HG03039 (cell line): ENCODE results near the gene DSE.

Experiments
- ATAC-seq: cut with Tn5 transposase; IDR thresholded peaks from one replicate; pipeline ENCODE4 v1.9.1; 2021; ENCODE audit warnings: mild to moderate bottlenecking, moderate library complexity; ENCODE audit not compliant: unreplicated experiment

The DSE gene

DNA sequence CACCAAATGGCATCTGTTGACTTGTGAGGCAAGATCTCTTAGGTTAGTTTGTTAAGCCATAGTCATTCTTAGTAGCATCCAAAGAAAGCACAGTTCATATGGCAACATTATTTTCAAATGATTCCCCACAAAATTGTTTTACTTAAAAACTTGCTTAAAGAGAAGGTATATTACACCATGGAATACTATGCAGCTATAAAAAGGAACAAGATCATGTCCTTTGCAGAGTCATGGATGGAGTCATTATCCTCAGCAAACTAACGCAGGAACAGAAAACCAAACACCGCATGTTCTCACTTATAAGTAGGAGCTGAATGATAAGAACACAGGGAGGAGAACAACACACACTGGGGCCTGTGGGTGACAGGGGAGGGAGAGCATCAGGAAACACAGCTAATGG lies 10.9 kb upstream of the DSE start:
- ATAC-seq, result no peak

DNA sequence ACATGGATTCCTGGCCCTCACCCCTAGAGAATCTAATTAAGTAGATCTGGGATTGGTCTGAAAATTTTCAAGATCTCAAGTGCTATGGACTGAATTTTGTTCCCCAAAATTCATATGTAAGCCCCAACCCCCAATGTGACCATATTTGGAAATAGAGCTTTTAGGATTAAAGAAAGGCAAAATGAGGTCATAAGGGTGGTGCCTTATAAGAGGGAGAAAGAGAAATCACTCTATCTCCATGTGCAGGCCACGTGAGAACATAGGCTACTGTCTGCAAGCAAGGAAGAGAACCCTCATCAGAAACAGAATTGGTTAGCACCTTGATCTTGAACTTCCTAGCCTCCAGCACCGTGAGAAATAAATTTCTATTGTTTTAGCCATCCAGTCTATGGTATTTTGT lies 8.5 kb upstream of the DSE start:
- no peak for ATAC-seq

DNA sequence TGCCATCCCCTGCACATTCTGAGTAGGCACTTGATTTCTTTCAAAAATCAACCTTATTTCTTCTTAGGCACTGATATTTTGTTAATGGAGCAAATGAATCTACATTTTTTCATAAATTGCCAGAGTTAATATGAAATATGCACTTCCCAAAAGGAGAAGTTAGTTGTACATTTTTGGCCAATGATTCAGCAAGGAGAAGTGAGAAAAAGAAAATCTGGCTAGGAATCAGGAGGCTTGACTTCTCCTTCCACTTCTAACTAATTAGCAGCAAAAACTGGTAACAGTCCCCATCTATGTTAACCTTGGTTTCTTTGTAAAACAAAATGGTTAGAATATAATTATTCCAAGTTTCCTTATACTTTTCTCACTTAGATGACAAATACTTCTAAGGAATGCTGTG lies 7.0 kb upstream of the DSE start:
- ATAC-seq, result no peak

DNA sequence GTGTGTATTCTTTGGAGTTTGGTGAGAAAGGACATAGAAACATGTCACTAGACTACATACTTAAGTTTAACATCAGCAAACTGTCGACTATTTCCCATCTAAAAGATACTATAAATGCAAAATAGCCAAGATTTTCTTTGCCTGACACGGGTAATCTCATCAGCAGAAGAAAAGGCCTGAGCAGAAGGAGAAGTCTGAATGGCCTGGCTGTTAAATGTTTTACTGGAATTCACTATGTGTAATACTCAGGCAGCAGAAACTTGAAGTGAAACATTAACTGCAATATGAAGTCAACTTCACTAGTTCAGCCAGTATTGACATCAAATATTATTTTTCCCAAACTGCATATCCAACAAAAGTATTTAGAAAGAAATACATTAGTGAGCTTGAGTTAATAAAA lies 6.4 kb upstream of the DSE start:
- no peak for ATAC-seq

DNA sequence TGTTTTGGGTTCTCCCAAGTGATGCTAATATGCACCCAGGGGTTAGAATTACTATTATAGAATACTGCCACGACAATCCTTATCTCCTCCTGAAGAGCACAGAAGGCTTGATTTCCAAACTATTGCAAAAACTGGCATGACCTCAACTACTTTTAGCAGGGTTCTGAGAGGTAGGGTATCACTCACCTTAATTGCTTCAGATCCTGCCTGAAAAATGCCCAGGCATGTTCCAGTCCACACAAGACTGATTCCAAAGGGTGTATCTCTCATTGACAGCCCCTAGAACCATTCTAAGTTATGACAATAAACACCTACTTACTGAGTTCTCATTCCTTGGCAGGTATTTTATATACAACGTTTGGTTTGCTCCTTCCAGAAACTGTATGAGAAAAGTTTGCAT lies 5.0 kb upstream of the DSE start:
- no peak for ATAC-seq

DNA sequence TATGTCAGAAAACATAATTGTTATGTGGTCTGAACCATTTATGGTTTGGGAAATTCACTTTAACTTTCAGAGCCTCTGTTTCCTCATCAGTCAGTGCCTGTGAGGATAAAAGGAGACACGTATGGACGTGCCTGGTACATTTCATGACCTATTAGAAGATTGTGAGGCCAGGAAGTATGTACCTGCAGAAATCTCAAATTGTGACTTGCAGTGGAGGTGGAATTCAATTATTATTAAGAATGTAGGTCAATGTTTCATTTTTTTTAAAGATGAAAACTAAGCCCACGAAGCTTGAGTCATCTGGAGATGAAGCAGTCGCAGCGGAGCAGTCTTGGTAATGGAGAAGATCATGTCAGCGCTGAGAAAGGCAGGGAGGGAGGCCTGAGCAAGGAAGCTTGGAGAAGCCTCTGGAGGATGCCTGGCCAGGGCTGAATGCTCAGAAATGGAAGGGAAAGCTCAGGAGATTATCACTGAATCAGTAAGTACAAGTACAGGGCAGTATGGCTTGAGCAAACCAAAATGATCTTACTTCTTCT lies 3.9 kb upstream of the DSE start:
- ATAC-seq, result no peak

DNA sequence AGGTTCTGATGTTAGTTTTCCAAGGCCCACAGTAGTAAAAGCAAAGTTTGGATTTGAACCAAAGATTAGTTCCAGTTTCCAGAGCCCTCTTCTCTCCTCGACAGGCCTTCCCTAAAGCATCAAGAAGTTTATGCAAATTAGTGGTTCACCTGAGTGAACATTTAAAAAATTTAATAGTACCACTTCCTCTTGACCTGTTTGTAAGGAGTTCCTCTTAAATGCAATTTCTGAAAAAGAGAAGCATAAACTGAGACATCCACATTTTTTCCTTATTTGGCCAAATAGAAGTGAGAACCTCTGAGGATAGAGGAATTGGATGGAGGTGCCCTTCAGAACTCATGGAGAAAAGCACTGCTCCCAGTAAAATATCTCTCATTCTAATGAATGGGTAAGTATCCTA lies 1.2 kb upstream of the DSE start:
- peak; percentile 30 for ATAC-seq

DNA sequence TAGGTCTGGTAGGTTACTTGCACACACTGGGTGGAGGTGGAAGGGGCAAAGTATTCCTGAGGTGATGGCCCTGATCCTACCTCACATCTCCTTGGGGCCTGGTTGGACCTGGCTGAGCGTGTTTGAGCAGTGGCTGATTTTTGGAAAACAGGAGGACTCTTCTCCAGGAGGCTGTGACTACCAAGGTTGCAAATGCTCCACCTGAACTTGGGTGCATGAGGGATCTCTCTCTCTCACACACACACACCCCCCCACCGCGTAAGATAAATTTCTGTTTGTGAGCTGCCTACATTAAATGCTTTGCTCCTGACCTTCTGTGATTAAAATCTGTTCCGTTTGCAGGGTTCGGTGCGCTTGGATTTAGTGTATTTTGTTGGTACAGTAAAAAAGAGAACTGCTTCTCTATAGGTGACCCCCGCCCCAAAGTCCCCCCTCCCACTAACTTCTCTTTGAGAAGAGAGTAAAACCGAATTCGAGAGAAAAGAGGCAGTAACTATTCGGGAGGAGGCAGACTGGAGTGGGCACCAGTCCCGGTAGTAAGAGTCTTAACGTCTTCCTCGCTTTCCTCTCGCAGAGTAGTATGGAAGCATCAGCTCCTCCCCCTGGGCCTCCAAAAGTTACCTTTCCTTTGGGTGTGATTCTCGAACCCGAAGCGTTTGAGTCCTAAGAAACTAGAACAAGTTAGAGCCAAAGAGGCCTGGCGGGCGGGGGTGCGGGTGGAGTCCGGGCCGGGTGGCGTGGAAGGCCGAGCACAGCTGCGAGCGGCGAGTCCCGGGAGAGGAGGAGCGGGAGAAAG lies 585 bp upstream of the DSE start:
- ATAC-seq, result no peak

DNA sequence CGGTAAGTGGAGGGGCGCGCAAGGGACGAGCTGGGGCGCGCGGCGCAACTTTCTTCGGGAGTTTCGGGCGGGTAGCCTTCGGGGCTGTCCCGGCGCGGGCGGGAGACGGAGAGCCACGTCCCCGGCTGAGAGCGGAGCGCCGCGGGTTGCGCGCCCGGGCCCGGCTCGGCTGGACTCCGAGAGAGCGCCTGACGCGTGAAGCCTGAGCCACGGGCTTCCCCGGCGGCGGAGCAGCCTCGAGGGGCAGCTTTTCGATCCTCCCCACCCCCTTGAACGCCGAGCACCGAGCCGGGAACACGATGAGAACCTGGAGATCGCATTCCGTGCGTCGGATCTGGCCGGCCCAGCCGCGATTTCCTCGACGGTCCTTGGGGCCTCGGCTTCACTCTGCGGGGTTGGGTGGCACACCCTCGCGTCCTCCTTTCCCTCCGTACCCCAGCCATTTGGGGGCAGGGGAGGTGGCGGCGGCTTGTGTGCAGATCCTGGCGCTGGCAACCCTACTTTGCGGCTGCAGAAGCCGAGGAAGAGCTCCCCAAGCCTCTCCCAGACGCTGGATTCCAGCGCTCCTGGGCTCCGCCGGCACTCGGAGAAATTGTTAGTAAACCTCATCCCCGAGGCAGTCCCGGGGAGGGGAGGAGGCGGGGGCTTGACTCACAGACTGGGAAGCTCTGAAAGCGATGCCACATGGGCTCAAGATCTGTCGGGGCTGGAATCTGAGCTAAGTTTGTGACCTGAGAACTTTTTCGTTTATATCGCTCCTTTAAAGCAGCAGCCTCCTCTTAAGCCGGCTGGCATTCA lies 572 bp downstream of the DSE start:
- ATAC-seq, result peak; percentile 44

DNA sequence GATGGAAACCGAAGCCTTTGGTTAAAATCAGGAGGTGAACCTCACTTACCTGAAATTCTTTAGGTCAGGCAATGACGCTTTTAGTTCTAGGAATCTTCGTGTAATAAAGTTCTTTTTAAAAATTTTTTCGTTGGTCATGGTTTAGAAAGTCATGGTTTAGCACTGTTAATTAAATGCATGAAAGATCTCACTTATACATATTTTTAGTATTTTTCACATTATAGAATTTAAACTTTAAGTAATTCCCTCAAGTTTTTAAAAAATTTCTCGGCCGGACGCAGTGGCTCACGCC lies 1.1 kb downstream of the DSE start:
- no peak for ATAC-seq

DNA sequence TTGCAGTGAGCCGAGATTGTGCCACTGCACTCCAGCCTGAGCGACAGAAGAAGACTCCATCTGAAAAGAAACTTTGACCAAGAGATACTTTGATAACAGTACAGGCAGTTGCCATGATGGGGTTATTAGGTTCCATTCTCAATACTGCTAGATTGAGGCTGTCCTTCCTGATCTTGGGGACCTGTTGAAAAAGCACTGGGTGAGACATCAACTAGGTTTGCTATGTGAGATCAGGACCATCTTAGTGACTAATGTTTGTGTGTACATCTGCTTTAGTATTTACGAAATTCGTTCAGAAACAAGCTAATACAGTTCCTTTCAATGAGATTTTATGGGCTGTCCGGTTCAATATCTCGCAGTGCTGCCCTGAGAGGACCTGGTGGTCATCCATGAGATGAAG lies 2.6 kb downstream of the DSE start:
- no peak for ATAC-seq

DNA sequence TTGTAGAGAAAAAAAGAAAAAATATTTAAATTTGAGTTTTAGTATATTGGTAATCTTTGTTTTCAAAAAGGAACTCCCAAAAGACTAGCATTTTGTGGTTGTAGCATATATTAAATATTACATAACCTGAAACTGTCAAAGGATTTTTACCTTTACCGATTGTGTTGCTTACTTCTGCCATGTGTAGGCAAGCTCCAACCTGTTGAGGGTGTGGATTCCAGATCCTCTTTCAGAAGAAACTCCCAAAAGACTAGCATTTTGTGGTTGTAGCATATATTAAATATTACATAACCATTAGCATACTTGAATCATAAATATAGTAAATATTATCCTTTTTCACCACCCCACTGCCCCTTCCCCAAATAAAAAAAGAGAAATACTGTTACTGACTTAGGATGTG lies 3.2 kb downstream of the DSE start:
- no peak for ATAC-seq

DNA sequence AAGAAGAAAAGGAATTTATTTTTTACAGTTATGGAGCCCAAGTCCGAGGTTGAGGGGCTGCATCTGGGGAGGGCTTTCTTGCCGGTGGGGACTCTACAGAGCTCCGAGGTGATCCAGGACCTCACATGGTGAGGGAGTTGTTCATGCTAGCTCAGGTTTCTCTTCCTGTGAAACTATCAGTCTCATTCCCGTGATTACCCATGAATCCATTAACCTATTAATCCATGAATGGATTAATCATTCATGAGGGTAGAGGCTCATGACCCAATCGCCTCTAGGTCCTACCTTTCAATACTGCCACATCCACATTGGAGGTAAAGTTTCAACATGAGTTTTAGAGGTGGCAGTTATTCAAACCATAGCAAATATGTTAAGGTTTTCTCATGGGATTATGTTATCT lies 3.8 kb downstream of the DSE start:
- ATAC-seq, result no peak

DNA sequence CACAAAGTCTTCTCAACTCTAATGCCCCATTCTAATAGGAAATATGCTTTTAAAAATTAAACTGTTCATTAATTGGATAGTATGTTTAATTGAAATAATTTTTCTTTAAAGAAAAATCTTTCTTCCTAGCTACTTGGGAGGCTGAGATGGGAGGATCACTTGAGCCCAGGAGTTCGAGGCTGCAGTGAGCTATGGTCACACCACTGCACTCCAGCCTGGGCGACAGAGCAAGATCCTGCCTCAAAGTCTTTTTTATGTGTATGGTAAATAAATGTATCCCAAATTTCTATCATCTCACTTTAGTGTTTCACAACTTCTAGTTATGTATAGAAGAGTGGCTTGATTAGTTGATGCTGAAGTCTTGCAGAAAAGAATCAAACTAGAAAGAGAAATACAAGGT lies 4.5 kb downstream of the DSE start:
- ATAC-seq, result no peak

DNA sequence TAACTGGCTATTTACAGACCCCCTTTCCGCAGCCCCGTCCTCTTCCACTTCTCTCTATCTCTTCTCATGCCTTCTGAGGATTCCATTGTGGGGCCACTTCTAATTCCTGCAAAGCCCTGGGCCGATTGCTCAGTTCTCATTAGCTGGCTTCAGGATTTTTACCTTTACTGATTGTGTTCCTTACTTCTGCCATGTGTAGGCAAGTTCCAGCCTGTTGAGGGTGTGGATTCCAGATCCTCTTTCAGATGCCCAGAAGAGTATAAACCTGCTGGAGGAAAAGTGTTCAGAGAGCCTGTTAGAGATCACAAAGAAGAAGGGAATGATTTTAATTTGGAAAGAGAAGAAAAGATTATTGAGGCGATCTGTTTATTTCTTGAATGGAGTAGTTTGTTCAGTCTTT lies 5.4 kb downstream of the DSE start:
- ATAC-seq, result no peak

DNA sequence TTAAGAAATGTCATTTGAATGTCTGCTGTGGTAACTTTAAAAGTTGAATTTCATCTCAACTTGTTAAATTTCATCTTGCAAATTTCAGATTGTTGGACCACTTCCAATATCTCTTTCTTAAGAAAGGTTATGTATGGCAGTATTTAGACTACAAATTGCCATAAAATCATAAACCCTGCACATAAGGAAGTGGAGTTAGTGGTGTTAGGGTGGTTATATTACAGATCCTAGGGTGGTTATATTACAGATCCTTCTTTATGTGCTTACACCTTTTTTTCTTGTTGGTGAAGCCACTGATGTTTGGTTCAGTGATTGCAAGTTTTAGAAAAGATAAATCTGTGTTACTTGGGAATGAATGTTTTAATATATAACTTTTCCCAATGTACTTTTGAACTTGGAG lies 9.0 kb downstream of the DSE start:
- ATAC-seq, result no peak

DNA sequence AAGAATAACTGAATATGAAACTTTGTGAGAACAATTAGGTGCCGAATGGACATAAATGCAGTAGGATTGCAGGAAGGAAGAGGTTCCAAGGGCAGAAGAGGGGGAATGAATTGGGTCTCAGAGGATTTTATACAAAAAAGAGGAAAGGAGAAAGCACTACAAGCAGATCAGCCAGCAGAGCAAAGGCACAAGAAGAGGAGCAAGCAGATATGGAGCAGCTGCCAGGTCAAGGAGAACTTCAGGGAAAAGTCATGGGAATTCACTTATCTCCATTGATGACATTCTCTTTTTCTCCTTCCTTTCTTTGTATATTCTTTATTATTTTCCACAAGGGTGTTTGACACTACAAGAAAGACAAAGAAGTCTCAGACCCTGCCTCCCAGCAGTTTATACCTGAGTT lies 9.6 kb downstream of the DSE start:
- no peak for ATAC-seq

DNA sequence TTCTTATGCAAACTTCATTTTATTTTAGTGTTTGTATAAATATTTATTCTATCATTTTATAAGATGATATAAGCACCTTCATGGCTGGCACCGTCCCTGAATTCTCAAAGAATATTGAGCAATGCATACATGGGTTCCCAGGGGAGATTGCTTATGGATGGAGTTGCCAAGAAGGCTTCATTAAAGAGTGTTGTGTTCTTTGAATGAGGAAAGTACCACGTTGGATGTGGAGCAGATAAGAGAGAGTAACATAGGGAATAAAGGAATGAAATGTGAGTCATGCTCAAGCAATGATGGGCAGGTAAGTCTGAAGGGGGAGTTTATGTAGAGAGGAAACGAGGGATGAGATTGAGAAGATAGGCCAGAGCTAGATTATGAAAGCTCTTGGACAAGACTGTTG lies 10.3 kb downstream of the DSE start:
- ATAC-seq, result no peak

DNA sequence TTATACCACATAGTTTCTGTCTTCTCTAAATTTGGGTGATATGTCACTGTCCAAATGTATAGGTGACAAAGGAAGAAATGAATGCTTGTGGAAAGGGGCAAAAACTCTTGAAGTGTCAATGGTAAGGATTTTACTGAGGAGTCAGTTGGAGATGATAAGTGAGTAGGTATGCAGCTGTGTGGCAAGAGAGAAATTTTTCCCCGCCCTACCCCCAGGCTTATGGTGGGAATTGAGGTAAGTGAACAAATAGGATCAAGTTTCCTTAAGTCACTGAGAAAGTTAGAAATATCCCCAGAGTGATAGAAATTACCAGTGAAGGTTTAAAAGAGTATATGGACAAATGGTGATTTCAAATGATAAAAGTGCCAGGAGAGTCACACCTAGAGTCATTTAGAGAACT lies 11.8 kb downstream of the DSE start:
- ATAC-seq, result no peak

DNA sequence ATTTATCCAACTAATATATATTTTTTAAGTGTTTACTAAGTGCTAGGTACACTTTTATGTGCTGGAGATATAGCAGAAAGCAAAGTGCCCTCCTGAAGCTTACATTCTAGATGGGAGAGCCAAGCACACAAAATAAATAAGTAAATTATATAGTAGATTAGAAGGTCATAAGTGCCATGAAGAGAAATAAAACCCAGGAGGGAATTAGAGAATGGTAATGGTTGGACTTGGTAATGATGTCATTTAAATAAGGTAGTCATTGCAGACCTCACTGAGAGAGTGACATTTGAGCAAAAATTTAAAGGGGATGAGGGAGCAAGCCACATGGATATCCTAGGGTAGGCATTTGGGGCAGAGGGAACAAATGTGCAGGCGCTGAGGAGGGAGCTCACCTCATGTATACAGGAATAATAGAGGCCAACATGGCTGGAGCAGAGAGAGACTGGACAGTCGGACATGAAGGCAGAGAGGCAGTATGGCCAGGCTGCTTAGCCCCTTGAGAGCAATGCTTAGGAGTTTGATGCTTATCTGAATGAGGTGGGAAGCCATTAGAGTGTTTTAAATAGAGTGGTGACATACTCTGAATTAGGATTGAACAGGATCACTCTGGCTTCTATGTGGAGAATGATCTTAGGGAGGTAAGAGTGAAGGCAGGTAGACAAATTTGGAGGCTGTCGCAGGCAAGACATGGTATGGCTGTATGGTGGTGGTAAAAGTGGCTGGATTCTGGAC lies 14.1 kb downstream of the DSE start:
- ATAC-seq, result no peak

DNA sequence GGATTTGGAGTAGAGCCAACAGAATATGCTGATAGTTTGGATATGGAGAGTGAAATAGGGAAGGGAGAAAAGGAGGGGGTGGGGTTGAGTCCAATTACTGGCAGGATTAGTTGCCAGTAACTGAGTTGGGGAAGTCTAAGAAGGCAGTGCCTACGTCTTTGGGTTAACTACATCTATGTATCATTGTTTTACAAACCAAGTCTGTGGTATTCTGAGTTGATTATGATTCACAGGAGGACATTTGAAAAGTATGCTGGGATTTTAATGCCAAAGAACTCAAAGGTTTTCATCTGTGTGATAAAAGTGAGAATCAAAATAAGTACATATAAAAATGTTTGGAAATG lies 14.7 kb downstream of the DSE start:
- ATAC-seq, result no peak

DNA sequence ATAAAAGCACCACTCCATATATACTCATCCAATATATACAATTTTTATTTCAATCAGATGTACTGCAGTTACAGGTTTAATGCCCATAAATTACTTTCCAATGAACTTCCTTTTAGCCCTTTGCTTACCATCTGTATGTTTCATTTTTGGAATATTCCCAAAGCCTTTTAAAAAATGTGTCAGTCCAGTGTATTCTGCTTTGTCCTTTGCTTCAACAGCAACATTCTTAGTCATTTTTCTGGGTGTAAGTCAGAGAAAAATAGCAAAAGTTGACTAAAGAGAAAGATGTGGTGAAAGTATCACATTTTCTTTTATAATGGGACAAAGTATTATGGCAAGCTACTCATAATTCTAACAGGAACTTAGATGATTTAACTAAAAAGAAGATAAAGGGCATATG lies 15.2 kb downstream of the DSE start:
- no peak for ATAC-seq
